Embryonic facial prominence (tissue), 1 donor: ENCODE measurements around the gene JAML.

Experiments used
- DNase-seq: peaks from one replicate; pipeline ENCODE4 v3.0.0-alpha.2; 2016; ENCODE audit errors: extremely low spot score

Gene JAML

GRCh38 chr11:118145285-118146227 is 79.3 kb downstream of the JAML start:
- DNase-seq: peak; percentile 66

- DNase-seq: no peak
These were observed 80.2 kb downstream of the JAML start for GRCh38 chr11:118144301-118145268.
